Gastroesophageal sphincter (tissue), 4 donors: ENCODE measurements around the gene AKAP13. TPM values are rescaled to one million over a fixed set of nuclear protein-coding genes. Genes with fewer than 3 reads are reported as not detected.

Source experiments
- ATAC-seq: fragments of 150-250 bp; one replicate; pipeline ENCODE4 v1.9.1; 2016; ENCODE audit warnings: mild to moderate bottlenecking, moderate library complexity
- H3K27ac ChIP-seq, 4 donors: fragments of 200-600 bp; sonication (generic) in 3 of 4; 1 replicate in 3 of 4; 2 replicates in 1 of 4; pipeline ENCODE4 v1.5.1; 2016 to 2019
- H3K27me3 ChIP-seq: fragments of 200-600 bp; sonication (generic); one replicate; pipeline ENCODE4 v1.5.1; 2019
- H3K36me3 ChIP-seq, 2 donors: fragments of 200-600 bp; sonication (generic); one replicate each; pipeline ENCODE4 v1.5.1; 2019; ENCODE audit warnings: control low read depth in 1 of 2
- H3K4me1 ChIP-seq, 3 donors: fragments of 200-600 bp; sonication (generic); 1 replicate in 2 of 3; 2 replicates in 1 of 3; pipeline ENCODE4 v1.5.1; 2016 to 2019; ENCODE audit warnings: control low read depth in 2 of 3
- H3K4me3 ChIP-seq, 2 donors: fragments of 200-600 bp; sonication (generic); one replicate each; pipeline ENCODE4 v1.5.1; 2019; ENCODE audit warnings: mild to moderate bottlenecking in 1 of 2, moderate library complexity in 1 of 2
- H3K9me3 ChIP-seq, 3 donors: fragments of 200-600 bp; sonication (generic); one replicate each; pipeline ENCODE4 v1.5.1; 2017 to 2019; ENCODE audit warnings: control low read depth in 2 of 3
- EP300 ChIP-seq: sonication (generic); formaldehyde crosslinking; IDR thresholded peaks from one replicate; pipeline ENCODE4 v1.6.1; 2017; ENCODE audit warnings: antibody characterized with exemption, mild to moderate bottlenecking
- POLR2A ChIP-seq, 2 donors: fragments of 450-650 bp; IDR thresholded peaks; one replicate each; pipeline ENCODE4 v1.6.1; 2017; ENCODE audit warnings: antibody characterized with exemption in 2 of 2, mild to moderate bottlenecking in 2 of 2, moderate library complexity in 1 of 2
- POLR2AphosphoS5 ChIP-seq: sonication (generic); formaldehyde crosslinking; IDR thresholded peaks from one replicate; pipeline ENCODE4 v1.6.1; 2017; ENCODE audit warnings: antibody characterized with exemption
- WGBS, 2 donors: methylation state at CpG; one replicate each; pipeline ENCODE4 v1.1.5; 2018; ENCODE audit warnings: low coverage in 1 of 2; 5-methylcytosine and 5-hydroxymethylcytosine counted together
- total RNA-seq, 4 donors: library from RNA; depleted of rRNA; stranded (reverse); fragments of >200 nt; gene quantifications; one replicate each; pipeline ENCODE4 v1.1.0, GENCODE V29; 2016
- TF ChIP-seq, protein P1 (sequence below), 4 experiments: fragments of 200-600 bp in 2 of 4; fragments of 450-650 bp in 2 of 4; sonication (generic) in 1 of 4; IDR thresholded peaks; one replicate each; pipeline ENCODE4 v1.5.1; 2017 to 2019; ENCODE audit warnings: antibody characterized with exemption in 4 of 4, mild to moderate bottlenecking in 2 of 4, moderate library complexity in 2 of 4

The AKAP13 gene
- total RNA-seq, 4 donors from 2014 or later = 196 to 252 (median 215) TPM

DNA sequence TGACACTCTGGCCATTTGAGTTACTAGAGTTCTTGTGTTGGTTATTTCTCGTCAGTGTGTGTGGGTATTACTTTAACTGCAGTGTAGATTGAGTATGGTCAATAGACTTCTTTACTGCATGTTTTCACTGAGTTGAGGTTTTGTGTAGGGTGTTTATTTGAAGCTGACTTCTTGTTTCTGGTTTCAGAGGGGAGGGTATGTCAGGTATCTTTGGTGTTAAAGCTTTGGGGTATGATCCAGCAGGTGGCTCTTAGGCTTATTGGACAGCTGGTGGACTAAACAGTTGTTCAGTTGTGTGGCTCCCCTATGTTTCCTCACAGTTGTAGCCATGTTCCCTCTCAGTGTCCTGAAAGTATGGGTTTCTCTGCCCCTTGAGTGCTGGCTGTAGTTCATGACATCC lies 72.0 kb downstream of the AKAP13 start:
- no peak for ATAC-seq
- no peaks in the 10 kb centered on the region for H3K36me3 ChIP-seq
- TF ChIP-seq POLR2A (IDR thresholded peaks at IDR 0.05) (no peak), POLR2AphosphoS5 (no peak), EP300 (no peak)
- TF ChIP-seq, protein P1, sequence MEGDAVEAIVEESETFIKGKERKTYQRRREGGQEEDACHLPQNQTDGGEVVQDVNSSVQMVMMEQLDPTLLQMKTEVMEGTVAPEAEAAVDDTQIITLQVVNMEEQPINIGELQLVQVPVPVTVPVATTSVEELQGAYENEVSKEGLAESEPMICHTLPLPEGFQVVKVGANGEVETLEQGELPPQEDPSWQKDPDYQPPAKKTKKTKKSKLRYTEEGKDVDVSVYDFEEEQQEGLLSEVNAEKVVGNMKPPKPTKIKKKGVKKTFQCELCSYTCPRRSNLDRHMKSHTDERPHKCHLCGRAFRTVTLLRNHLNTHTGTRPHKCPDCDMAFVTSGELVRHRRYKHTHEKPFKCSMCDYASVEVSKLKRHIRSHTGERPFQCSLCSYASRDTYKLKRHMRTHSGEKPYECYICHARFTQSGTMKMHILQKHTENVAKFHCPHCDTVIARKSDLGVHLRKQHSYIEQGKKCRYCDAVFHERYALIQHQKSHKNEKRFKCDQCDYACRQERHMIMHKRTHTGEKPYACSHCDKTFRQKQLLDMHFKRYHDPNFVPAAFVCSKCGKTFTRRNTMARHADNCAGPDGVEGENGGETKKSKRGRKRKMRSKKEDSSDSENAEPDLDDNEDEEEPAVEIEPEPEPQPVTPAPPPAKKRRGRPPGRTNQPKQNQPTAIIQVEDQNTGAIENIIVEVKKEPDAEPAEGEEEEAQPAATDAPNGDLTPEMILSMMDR (IDR thresholded peaks at IDR 0.05) = no peak
- WGBS, 2 donors = 100% methylated on average over 1 of the region's 1 CpG
- peaks cover 12 to 58% (median 17%) of the 10 kb centered on the region in 3 donors for H3K4me1 ChIP-seq
- H3K9me3 ChIP-seq = peaks cover 0 to 23% (median 0%) of the 10 kb centered on the region in 3 donors
- peak overlapping the region; percentile 16 to 52 (median 36) for H3K27ac ChIP-seq
- H3K4me3 ChIP-seq = no peak overlapping the region
- no peaks in the 10 kb centered on the region for H3K27me3 ChIP-seq

DNA sequence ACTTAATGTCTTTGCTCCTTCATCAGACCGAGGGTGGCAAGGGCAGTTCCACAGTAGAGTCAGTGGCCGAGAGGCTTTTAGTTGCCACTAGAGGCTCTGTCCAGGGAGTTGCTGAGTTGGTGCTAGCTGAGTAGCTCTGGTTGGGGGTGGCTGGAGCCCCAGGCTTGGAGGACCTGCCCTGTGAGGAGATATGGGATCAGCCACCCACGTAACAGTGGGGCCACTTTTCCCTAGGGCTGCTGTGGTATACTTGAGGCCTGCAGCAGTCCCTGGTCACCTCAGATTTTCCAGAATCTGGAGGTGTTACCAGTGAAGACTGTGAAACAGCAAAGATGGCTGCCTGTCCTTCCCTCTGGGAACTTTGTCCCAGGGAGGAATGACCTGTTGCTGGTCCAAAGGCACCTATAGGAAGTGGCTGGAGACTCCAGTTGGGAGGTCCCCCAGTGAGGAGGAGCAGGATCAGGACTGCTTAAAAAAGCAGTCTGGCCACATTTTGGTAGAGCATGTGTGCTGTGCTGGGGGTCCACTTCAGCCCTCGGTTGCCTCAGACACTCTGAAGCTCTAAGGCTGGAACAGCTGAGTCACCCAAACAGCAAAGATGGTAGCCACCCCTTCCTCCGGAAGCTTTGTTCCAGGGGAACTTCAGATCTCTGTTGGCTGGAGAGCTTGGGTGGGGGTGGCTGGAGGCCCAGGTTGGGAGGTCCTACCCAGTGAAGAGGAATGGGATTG lies 72.9 kb downstream of the AKAP13 start:
- no peaks in the 10 kb centered on the region for H3K27me3 ChIP-seq
- H3K4me1 ChIP-seq = peaks cover 12 to 64% (median 19%) of the 10 kb centered on the region in 3 donors
- 80% methylated on average over 1 of the region's 5 CpGs; no CpG with 5 or more reads in 1 of the 2 donors for WGBS, 2 donors
- peak overlapping the region in 3 of 4 donors; percentile 42 to 52 (median 48) for H3K27ac ChIP-seq
- H3K36me3 ChIP-seq = no peaks in the 10 kb centered on the region
- no peak for TF ChIP-seq POLR2A (IDR thresholded peaks at IDR 0.05)
- TF ChIP-seq, protein P1 (IDR thresholded peaks at IDR 0.05) = no peak
- no peak for TF ChIP-seq POLR2AphosphoS5
- no peak for TF ChIP-seq EP300
- ATAC-seq = no peak
- peaks cover 0 to 23% (median 0%) of the 10 kb centered on the region in 3 donors for H3K9me3 ChIP-seq
- H3K4me3 ChIP-seq = no peak overlapping the region

DNA sequence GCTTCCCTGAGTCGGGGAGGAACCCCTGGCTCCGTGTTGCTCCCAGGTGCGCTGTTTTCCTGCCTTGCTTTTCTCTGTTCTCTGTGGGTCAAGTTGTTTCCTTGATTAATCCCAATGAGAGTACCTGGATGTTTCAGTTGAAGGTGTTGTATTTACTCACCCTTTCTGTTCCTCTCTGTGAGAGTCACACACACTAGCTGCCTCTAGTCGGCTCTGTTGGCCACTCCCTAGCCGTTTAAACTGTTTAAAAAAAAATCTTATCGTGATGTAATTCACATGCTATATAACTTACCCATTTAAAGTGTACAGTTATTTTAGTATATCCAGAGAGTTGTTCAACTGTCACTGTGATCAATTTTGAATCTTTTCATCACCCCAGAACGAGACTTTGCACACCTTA lies 74.0 kb downstream of the AKAP13 start:
- H3K4me1 ChIP-seq = peaks cover 12 to 72% (median 19%) of the 10 kb centered on the region in 3 donors
- TF ChIP-seq, protein P1 (IDR thresholded peaks at IDR 0.05) = no peak
- TF ChIP-seq POLR2AphosphoS5 = no peak

DNA sequence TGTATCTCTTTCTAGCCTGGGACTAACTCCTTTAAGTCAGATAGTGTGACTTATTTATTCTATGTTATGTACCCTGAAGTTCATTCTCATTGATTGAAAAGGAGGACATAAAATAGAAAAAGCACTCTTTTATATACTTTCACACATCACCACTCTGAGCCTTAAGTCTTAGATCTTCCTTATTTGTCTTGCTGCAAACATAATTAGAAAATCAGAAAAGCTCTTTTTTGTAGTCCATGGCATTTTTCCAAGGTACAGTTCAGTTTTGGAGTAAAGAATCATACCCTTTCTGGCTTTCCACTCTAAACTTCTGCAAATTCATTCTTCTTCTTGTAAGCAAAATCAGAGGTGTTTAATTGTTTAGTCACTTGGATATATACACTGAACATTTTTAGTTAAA lies 75.5 kb downstream of the AKAP13 start:
- Histone ChIP-seq H3K27me3 (no peaks in the 10 kb centered on the region), H3K9me3 (peaks cover 0 to 4% (median 0%) of the 10 kb centered on the region in 3 donors), H3K27ac (peak overlapping the region in 2 of 4 donors; percentile 29 to 72), H3K4me1 (peaks cover 12 to 87% (median 19%) of the 10 kb centered on the region in 3 donors), H3K36me3 (no peaks in the 10 kb centered on the region), H3K4me3 (no peak overlapping the region)
- no peak for TF ChIP-seq POLR2AphosphoS5
- no peak for TF ChIP-seq POLR2A (IDR thresholded peaks at IDR 0.05)
- TF ChIP-seq EP300 = no peak
- TF ChIP-seq, protein P1 (IDR thresholded peaks at IDR 0.05) = no peak
- ATAC-seq = no peak

More for the DNA sequence above, 74.0 kb downstream of the AKAP13 start:
- WGBS, 2 donors = 79 to 82% methylated on average over 5 to 7 of the region's 7 CpGs
- H3K4me3 ChIP-seq = no peak overlapping the region
- no peak for ATAC-seq
- H3K27me3 ChIP-seq = no peaks in the 10 kb centered on the region
- H3K9me3 ChIP-seq = peaks cover 0 to 19% (median 0%) of the 10 kb centered on the region in 3 donors
- H3K36me3 ChIP-seq = no peaks in the 10 kb centered on the region
- peak overlapping the region in 2 of 4 donors; percentile 42 to 72 for H3K27ac ChIP-seq

DNA sequence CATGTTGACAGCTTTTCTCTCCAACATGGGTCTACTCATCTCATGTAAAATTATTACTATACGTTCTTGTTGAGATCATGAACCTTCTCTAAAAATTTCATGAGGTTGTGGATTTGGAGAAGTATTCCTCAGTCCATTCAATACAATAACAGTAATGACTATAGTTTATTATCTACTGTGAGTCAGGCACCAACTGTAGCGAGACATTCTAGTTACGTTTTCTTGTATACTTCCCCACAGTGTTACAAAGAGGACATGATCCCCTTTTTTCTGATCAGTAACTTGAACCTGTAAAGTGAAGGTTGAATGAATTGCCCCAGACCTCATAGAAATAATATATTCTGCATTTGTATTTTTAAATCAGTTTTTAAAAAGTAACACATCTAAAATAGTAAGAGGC lies 76.4 kb downstream of the AKAP13 start:
- no peak overlapping the region for H3K4me3 ChIP-seq
- no peak for TF ChIP-seq POLR2A (IDR thresholded peaks at IDR 0.05)
- TF ChIP-seq, protein P1 (IDR thresholded peaks at IDR 0.05) = no peak
- no peak for TF ChIP-seq POLR2AphosphoS5
- no peak for TF ChIP-seq EP300
- H3K9me3 ChIP-seq = no peaks in the 10 kb centered on the region
- peak overlapping the region; percentile 6 to 72 (median 48) for H3K27ac ChIP-seq
- ATAC-seq = no peak
- peaks cover 12 to 92% (median 19%) of the 10 kb centered on the region in 3 donors for H3K4me1 ChIP-seq
- 79 to 86% methylated on average over 3 of the region's 3 CpGs for WGBS, 2 donors
- no peaks in the 10 kb centered on the region for H3K27me3 ChIP-seq
- no peaks in the 10 kb centered on the region for H3K36me3 ChIP-seq
